GM18909 (cell line): ENCODE results near the gene WDFY2.
A peak's percentile ranks its signal among the peaks of the same experiment; 100 is the strongest.
"Not testable (repeated sequence)": the region's sequence is repeated elsewhere in the genome, so short reads cannot be mapped to it uniquely, and the experiment has no call there.

Experiments used
- ATAC-seq: cut with Tn5 transposase; IDR thresholded peaks from one replicate; pipeline ENCODE4 v1.9.1; 2021; ENCODE audit warnings: mild to moderate bottlenecking; ENCODE audit not compliant: unreplicated experiment, poor library complexity

The WDFY2 gene, protein sequence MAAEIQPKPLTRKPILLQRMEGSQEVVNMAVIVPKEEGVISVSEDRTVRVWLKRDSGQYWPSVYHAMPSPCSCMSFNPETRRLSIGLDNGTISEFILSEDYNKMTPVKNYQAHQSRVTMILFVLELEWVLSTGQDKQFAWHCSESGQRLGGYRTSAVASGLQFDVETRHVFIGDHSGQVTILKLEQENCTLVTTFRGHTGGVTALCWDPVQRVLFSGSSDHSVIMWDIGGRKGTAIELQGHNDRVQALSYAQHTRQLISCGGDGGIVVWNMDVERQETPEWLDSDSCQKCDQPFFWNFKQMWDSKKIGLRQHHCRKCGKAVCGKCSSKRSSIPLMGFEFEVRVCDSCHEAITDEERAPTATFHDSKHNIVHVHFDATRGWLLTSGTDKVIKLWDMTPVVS

DNA sequence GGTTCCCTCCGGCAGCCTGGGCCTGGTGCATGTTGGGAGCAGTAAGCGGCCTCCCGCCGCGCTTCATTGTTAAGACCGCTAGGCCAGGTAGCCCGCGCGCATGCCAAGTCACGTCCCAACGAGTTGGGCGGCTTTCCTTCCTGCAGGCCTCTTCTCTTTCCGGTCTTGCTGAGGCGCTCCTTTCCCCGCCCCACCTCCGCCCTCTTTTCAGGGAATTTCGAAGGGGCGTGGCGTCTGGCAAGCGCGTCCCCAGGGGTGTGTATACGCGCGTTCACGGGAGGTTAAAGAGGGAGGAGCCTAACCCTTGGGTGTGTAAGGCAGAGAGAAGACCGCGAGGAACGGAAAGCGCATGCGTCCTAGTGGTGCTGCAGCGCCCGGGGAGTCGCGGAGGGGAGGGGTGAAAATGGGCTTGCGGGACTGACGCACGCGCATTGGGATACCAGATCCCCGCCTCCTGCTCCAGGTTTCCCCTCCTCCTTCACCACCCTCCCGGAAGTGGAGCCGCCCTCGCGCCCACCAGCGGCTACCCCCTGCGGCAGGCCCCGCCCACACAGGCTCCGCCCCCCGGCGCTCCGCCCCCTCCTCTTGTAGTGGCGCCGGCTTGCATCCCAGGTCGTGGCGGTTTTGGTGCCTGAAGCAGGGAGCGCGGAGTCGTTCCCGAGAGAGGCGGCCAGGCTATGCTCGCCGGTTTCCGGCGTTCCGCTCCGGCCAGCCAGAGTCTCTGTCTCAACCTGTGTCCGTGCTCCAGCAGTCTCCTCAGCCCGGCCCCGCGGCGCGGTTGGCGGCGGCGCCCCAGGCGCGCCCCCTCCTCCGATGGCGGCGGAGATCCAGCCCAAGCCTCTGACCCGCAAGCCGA lies at the start of gene WDFY2:
Gene WDFY2 (plus strand): TSS at position 588 of the 856 bp plus-strand sequence. CDS start 226 bp downstream, at position 814.
- ATAC-seq: peak; percentile 82

DNA sequence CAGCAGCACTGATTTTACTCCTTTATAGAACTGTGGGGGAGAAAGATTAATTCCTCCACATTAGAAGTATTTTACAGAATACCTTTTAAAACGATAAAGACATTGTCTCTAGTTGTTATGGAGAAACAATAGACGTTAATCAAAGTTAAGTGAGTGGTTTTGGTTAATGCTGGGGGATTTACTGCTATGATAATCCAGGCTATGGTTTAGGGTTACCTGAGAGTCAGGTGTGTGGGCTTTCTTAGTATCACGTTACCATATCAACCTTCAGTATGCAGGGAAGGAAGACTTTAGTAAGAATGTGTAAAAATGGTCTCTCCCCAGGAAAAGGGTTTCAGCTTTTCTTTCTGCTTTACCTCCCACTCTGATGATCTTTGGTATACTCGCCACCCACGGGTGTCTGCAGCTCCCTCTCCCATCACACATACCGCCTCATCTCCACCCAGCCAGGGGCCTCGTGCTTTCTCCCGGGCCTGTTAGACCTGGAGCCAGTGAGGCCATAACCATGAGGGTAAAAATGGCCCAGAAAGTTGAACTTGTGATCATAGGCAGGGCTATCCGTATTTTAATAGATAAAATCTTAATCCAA lies 45.6 kb upstream of the WDFY2 start:
- no peak for ATAC-seq

DNA sequence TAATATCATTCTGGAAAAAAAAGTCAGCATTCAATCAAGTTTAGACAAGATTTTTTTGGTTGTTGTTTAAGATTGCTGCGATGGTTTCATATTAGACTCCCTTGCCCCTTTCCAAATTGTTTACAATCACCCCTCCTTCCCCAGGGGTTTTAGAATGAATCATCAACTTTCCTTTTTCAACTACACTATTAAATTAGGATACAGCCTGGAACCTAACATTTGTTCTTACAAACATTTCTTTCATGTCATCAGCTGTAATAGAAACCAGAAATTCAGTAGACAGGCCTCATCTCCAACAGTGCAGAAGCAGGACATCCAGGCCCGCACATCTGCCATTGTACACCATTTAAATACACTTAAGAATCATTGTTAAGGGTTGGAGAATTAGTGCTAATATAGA lies 44.4 kb upstream of the WDFY2 start:
- ATAC-seq: no peak

DNA sequence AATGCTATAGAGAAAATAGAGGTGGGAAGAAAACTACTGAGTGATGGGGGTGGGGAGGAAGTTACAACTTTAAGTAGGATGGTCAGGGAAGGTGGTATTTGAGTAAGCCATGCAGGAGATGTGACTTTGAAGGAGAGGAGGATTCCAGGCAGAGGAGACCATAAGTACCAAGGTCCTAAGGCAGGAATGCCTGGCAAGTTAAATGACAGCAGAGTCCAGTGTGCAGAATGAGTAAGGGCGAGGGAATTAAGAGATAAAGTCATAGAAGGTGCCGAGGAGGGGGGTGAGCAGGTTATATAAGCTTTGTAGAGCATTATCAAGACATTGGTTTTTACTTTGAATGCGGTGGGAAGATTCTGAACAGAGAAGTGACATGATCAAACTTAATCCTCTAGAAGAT lies 43.2 kb upstream of the WDFY2 start:
- no peak for ATAC-seq

DNA sequence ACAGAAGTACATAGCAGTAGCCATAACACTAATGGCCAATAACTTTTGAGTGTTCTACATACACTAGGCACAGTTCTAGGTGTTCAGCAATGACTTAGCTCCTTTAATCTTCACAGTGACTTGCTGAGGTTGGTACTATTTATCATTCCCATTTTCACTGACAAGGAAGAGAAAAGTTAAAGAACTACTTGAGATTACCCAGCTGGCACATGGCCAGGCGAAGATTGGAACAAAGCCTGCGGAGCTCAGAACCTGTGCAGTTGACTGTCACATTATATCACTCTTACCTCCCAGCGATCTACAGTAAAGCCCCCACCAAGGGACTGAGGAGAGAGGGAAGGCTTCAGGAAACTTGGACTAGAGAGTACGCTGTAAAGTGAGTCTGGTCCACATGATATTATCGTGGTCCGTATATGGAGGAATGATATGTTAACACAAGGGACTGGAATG lies 42.4 kb upstream of the WDFY2 start:
- no peak for ATAC-seq

DNA sequence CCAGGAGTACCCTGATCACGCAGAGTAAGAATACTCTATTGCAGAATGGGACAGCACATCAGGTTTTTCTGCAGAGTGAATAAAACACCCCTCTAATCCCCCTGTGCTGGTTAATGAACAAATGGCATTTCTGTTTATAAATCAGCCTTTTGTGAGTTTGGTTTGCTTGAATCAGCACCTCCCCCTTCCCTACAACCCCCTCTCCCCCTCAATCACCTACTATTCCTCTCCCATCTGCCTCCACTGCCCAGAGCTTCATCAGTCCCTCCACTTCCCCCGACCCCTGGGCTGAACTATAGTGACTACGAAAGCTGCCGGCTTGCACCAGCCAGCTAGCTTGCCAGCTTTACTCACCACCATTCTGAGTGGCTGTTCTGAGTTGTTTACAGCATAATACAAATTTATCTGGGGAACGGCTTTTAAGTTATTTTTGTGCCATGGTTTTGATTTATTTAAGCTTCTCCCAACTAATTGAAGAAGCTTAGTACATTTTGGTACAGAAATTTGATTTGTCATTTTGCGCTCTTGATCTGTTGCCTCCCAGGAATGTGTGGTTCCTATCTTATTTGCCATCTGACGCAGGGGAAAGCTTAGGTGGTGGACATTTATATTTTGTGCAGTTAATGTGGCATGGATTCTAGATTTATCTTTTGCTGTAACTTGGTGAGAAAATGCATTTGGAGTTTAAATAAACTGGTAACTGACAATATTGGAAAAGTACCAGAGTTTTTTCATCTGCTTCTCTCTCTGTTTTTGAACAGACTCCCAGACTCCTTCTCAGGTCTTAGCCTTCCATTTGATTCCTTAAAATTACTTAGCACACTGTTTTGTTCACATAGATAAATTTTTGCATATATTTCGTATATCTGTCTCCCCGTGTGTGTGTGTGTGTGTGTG lies 41.7 kb upstream of the WDFY2 start:
- no peak for ATAC-seq

DNA sequence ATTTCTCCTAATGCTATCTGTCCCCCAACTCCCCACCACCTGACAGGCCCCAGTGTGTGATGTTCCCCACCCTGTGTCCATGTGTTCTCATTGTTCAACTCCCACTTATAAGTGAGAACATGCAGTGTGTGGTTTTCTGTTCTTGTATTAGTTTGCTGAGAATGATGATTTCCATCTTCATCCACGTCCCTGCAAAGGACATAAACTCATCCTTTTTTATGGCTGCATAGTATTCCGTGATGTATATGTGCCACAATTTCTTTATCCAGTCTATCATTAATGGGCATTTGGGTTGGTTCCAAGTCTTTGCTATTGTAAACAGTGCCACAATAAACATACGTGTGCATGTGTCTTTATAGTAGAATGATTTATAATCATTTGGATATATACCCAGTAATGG lies 38.8 kb upstream of the WDFY2 start:
- ATAC-seq: not testable (repeated sequence)

DNA sequence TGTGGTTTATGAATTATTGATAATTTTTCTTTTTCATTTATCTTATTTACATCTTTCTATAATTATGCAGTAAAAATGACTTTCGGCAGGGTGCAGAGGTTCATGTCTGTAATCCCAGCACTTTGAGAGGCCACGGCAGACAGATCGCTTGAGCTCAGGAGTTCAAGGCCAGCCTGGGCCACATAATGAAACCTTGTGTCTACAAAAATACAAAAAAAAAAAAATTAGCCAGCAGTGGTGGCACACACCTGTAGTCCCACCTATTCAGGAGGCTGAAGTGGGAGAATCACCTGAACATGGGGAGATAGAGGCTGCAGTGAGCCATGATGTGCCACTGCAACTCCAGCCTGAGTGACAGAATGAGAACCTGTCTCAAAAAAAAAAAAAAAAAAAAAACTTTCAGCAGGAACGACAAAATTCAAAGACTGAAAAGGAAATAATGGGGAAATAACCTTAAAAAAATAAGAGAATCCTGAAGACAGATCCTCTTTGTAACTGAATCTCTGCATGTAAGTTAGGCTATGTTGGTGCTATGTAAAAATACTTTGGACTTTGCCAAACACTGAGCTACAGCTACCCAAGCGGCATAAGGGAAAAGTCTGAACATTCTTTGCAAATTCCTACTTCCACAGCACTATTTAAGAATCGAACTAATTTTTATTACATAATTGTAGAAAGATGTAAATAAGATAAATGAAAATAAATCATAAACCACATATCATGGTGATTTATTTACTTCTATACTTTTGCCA lies 36.7 kb upstream of the WDFY2 start:
- no peak for ATAC-seq

DNA sequence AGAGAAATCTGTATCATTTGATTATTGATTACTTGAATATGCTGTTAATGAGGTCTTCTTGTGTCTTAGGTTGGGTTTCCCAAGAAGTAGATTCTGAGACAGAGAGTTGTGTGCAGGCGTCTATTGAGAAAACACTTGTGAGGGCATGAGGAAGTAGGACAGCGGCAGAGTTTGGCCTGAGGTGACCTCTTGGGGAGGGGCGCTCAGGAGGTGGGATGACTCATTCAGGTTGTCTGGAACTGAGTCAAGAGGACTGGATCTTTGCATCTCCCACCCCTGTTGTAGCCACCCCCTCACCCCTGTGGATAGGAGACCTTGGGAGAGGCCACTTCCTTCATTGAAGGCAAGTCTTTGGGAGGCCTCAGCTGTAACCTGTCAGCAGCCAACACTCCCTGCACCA lies 35.2 kb upstream of the WDFY2 start:
- peak; percentile 86 for ATAC-seq

DNA sequence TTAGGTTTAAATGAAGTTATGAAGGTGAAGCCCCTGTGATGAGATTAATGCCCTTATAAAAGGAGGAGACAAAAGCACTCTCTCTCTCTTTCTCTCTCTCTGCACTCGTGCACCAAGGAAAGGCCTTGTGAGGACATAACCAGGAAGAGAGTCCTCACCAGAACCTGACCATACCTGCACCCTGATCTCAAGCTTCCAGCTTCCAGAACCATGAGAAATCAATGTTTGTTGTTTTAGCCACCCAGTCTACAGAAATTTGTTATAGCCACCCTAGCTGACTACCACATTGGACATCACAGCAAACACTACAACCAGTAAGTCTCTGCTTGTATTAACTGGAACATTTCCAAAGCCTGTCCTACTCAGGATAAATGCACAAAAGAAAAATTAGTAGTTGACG lies 34.7 kb upstream of the WDFY2 start:
- ATAC-seq: no peak

DNA sequence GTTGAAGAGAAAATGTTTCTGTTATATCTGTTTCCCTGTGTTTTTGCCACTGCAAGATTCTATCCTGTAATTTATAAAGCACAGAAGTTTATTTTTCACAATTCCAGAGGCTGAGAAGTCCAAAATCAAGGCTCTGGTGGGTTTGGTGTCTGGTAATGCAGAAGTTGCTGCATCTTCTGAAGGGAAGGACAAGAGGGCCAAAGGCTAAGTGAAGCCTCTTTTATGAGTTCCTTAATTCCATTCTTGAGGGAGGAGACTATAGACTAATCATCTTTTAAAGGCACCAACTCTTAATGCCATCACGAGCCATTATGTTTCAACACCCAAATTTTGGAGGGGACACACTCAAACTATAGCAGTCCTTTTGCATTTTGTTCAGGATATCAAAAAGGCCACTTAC lies 34.1 kb upstream of the WDFY2 start:
- no peak for ATAC-seq

DNA sequence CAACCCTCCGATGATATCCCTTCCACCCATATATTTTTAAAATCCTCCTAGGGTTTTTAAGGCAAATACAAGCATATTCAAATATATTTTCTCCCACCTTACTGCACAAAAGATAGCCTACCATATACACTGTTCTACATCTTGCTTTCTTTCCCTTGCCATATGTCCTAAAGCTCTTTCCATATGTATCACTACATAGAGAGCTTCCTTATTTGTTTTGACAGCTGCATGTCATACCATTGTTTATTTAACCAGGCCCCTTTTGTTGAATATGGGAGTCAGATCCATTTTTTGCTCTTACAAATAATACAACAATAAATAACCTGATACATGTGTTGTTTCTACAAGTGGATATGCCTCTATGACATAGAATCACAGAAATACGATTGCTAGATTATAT lies 32.8 kb upstream of the WDFY2 start:
- ATAC-seq: no peak

DNA sequence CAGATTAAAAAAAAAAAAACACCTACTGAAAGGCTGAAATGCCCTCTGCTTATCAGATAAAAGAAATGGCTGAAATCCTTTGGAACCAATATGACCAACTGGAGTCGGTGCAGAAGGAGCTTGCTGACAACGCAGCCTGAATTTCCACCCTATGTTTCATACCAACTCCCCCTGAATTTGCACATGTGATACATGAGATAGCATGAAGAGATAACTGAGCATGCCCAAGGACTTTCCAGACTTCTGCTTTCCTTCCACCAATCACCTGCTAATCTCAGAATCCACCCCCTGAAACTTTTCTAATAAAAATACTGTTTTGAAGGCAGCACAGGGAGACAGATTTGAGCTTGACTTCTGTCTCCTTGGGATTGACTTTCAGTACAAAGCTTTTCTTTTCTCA lies 32.2 kb upstream of the WDFY2 start:
- no peak for ATAC-seq

DNA sequence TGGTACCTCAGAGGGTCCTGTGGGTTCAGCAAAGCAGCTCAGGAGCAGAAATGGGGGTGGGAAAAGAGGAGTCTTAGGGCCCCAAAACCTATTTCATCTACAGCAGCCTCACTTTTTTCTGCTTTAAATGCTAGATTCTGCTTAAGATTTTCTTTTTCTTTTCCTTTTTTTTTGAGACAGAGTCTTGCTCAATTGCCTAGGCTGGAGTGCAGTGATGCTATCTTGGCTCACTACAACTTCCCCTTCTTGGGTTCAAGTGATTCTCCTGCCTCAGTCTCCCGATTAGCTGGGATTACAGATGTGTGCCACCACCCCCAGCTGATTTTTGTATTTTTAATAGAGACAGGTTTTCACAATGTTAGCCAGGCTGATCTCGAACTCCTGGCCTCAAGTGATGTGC lies 30.7 kb upstream of the WDFY2 start:
- ATAC-seq: no peak

DNA sequence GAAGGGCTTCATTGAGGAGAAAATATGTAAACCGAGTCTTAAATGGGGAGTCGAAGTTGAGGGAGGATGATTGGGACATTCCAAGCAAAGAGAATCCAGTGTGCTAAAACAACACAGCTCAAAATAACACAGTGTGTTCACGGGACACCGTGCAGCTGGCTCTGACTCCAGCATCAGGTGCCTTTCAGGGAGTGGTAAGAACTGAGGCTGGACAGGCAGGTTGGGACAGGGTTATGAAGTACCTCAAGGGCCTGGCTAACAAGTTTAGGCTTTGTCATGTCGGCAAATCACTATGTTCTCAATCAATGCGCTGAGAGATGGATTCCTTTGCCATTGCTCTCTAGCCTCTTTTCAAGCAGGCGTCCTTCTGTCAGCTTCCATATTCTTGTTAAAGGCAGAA lies 27.5 kb upstream of the WDFY2 start:
- no peak for ATAC-seq

DNA sequence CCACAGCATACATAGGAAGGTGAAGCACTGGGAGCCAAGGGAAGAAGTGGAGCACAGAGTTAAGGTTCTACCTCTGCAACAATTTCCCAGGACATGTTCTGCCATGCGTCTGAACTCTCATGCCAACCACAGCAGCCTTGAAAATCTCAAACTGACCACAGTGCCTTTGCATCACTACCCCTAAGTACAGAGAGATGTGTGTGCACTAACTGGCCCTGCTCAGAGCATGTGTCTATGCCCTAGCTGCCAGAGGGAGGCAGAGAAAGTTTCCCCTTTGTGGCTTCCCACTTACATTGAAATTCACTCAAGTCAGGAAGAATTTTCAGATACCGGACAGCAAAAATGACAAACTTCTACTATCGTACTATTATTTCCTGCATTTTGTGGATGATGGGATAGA lies 26.8 kb upstream of the WDFY2 start:
- no peak for ATAC-seq

DNA sequence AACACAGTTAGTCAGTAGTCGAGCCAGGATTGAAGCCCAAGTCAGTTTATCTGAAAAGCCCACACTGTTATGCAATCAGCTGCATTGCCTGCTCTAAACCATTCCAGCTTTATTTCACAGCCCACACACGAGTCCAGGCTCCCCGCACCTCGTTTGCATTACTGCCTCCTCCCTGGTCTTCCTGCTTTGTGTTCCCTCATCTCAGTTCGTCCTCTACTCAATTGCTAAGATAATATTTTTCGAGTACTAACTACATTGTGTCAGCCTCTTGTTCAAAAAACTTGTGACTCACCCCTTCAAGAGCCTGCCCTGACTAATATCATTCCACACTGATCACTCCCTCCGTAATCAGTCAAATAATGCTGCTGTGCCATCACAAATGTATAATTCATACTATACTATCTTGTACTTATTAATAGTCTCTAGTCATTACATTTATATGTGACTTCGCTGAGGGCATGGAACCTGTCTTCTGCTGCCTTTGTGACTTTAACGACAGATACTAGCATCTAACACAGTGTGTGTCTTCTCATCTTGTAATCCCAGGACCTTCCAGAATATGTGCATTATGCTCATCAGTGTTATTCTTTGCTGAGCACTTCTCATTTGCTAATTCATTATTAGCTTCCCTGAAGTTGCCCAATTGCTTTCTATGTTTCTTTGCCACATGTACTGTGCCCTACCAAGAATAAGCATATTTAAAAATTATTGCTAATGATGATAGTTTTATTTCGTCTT lies 26.2 kb upstream of the WDFY2 start:
- no peak for ATAC-seq

DNA sequence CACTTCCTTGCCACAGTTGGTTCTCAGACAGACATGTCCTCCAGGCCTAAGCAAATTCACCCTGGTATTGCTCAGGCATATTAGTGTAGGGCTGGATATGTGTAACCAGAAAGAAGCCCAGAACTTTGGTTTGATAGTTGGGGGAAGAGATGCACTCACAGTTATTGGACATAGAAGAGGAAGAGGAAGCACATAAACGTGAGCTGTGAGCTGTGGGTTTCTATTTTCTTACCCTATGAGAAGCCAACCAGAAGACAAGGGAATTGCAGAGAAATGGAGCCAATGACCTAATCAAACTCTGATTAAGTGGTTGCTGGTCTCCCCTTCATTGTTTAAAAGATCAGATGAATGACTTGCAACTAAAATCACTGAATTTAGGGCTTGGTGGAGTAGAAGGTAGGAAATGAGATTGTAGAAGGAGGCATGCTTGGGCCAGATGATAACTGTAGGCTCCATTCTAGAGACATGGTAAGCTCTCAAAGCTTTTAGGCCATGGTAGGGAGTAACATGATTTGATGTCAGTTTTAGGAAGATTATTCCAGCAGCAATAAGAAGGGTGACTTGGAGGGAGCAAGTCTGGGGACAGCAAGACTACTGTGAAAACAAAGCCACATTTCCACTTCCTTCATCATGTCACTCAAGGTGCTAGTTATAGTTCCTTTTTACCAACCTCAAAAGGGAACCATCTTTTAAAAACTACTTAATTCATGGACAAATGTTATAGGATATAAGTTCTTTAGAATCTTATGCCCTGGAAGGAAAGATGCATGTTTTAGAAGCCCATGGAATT lies 24.1 kb upstream of the WDFY2 start:
- no peak for ATAC-seq
